Astrocyte (in vitro differentiated cells and primary cell): ENCODE measurements around the gene TAAR1. TPM values are rescaled to one million over a fixed set of nuclear protein-coding genes. Genes with fewer than 3 reads are reported as not detected.

Experiments used
- DNase-seq: peaks from one replicate; pipeline ENCODE4 v3.0.0-alpha.2; 2010; ENCODE audit warnings: low read depth
- FAIRE-seq: peaks from 2 replicates; lab custom pipeline; 2011; peaks lifted over from hg19 to GRCh38; lab: Jason Lieb, UNC
- H2AFZ ChIP-seq: 2 replicates; pipeline ENCODE4 v1.6.0; 2012; ENCODE audit warnings: low read depth, low read length, inconsistent platforms
- H3K27ac ChIP-seq: 2 replicates; pipeline ENCODE4 v1.5.1; 2011; ENCODE audit warnings: low read depth, low read length, inconsistent platforms
- H3K27me3 ChIP-seq: 2 replicates; pipeline ENCODE4 v1.6.0; 2011; ENCODE audit warnings: low read length, inconsistent platforms; ENCODE audit not compliant: insufficient read depth
- H3K36me3 ChIP-seq: 2 replicates; pipeline ENCODE4 v1.5.1; 2011; ENCODE audit warnings: low read length, inconsistent platforms; ENCODE audit not compliant: insufficient read depth
- H3K4me1 ChIP-seq: 2 replicates; pipeline ENCODE4 v1.5.1; 2011; ENCODE audit warnings: low read length, inconsistent platforms; ENCODE audit not compliant: insufficient read depth
- H3K4me2 ChIP-seq: 2 replicates; pipeline ENCODE4 v1.6.0; 2012; ENCODE audit warnings: low read length, inconsistent platforms
- H3K4me3 ChIP-seq: 2 replicates; pipeline ENCODE4 v1.5.1; 2011; ENCODE audit warnings: low read depth, mild to moderate bottlenecking, low read length, inconsistent platforms; ENCODE audit not compliant: insufficient read depth
- H3K79me2 ChIP-seq: 2 replicates; pipeline ENCODE4 v1.6.0; 2012; ENCODE audit warnings: mild to moderate bottlenecking, low read length, inconsistent platforms; ENCODE audit not compliant: insufficient read depth
- H3K9ac ChIP-seq: 2 replicates; pipeline ENCODE4 v1.6.0; 2012; ENCODE audit warnings: mild to moderate bottlenecking, low read length, inconsistent platforms
- H3K9me3 ChIP-seq: 2 replicates; pipeline ENCODE4 v1.5.1; 2012; ENCODE audit warnings: low read depth, mild to moderate bottlenecking, low read length, inconsistent platforms; ENCODE audit not compliant: insufficient read depth
- H4K20me1 ChIP-seq: 2 replicates; pipeline ENCODE4 v1.6.0; 2012; ENCODE audit warnings: low read length, inconsistent platforms; ENCODE audit not compliant: insufficient read depth
- H3K27ac Mint-ChIP-seq: one replicate; pipeline ENCODE4 v1.8.0; 2021; ENCODE audit warnings: mild to moderate bottlenecking, mixed read lengths; ENCODE audit not compliant: unreplicated experiment
- H3K27me3 Mint-ChIP-seq: one replicate; pipeline ENCODE4 v1.8.0; 2021; ENCODE audit warnings: low read depth, mixed read lengths; ENCODE audit not compliant: unreplicated experiment
- H3K36me3 Mint-ChIP-seq: one replicate; pipeline ENCODE4 v1.8.0; 2021; ENCODE audit warnings: low read depth, mixed read lengths; ENCODE audit not compliant: unreplicated experiment
- H3K4me1 Mint-ChIP-seq: one replicate; pipeline ENCODE4 v1.8.0; 2021; ENCODE audit warnings: low read depth, mixed read lengths; ENCODE audit not compliant: unreplicated experiment
- H3K4me3 Mint-ChIP-seq: one replicate; pipeline ENCODE4 v1.8.0; 2021; ENCODE audit warnings: mild to moderate bottlenecking, moderate library complexity, mixed read lengths; ENCODE audit not compliant: unreplicated experiment
- H3K9me3 Mint-ChIP-seq: one replicate; pipeline ENCODE4 v1.8.0; 2021; ENCODE audit warnings: mild to moderate bottlenecking, mixed read lengths; ENCODE audit not compliant: unreplicated experiment
- CTCF ChIP-seq: IDR thresholded peaks from 2 replicates; pipeline ENCODE4 v1.5.1; 2011; ENCODE audit warnings: low read depth, mild to moderate bottlenecking, inconsistent platforms, low read length, moderate library complexity; ENCODE audit not compliant: insufficient read depth
- EZH2 ChIP-seq: IDR thresholded peaks from 2 replicates; pipeline ENCODE4 v1.6.1; 2012; ENCODE audit warnings: mild to moderate bottlenecking, low read length, inconsistent platforms; ENCODE audit not compliant: insufficient read depth
- total RNA-seq: library from RNA; stranded (reverse); gene quantifications from 2 replicates; pipeline ENCODE4 v1.2.1, GENCODE V29; 2021

TAAR1 gene
- total RNA-seq, 1 donor from 2014 or later: not detected

- Mint-ChIP-seq H3K4me1 (peaks cover 2% of the 10 kb centered on the region), H3K27ac (no peak overlapping the region), H3K27me3 (no peaks in the 10 kb centered on the region), H3K4me3 (no peak overlapping the region), H3K9me3 (no peaks in the 10 kb centered on the region), H3K36me3 (no peaks in the 10 kb centered on the region)
- no peak overlapping the region for H2AFZ ChIP-seq
- H3K79me2 ChIP-seq: no peaks in the 10 kb centered on the region
- no peaks in the 10 kb centered on the region for H3K27me3 ChIP-seq
- no peak overlapping the region for H3K4me3 ChIP-seq
- no peak overlapping the region for H3K9ac ChIP-seq
- H3K9me3 ChIP-seq: no peaks in the 10 kb centered on the region
- no peaks in the 10 kb centered on the region for H4K20me1 ChIP-seq
- no peaks in the 10 kb centered on the region for H3K4me1 ChIP-seq
- H3K4me2 ChIP-seq: no peak overlapping the region
- H3K27ac ChIP-seq: no peak overlapping the region
- no peaks in the 10 kb centered on the region for H3K36me3 ChIP-seq
- no peak for FAIRE-seq
- DNase-seq: no peak
- TF ChIP-seq EZH2: no peak
- no peak for TF ChIP-seq CTCF
Measured at GRCh38 chr6:132675002-132675401, 16.0 kb upstream of the TAAR1 start.

DNA sequence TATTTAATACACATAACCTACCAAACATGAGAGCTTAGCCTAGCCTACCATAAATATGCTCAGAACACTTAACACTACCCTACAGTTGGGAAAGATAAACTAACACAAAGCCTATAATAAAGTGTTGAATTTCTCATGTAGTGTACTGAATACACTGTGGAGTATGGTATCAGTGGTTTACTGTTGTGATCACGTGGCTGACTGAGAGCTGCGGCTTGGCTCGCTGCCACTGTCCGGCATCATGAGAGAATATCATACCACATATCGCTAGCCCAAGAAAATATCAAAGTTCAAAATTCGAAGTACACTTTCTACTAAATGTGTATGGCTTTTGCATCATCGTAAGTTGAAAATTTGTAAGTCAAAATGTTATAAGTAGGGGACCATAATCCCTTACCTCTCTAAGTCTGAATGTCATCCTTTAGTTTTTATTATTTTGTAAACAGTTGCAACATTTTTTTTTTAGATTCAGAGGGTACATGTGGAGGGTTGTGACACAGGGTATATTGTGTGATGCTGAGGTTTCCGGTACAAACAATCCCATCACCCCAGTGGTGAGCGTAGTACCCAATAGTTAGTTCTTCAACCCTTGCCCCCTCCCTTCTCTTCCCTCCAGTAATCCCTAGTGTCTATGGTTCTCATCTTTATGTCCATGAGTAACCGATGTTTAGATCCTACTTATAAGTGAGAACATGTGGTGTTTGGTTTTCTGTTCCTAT, 14.6 kb upstream of the TAAR1 start:
- DNase-seq (no peak), FAIRE-seq (no peak)
- Histone ChIP-seq H2AFZ (no peak overlapping the region), H3K9ac (no peak overlapping the region), H3K27me3 (no peaks in the 10 kb centered on the region), H3K9me3 (no peaks in the 10 kb centered on the region), H3K36me3 (no peaks in the 10 kb centered on the region), H4K20me1 (no peaks in the 10 kb centered on the region), H3K27ac (no peak overlapping the region), H3K79me2 (no peaks in the 10 kb centered on the region), H3K4me3 (no peak overlapping the region), H3K4me1 (no peaks in the 10 kb centered on the region), H3K4me2 (no peak overlapping the region)
- Mint-ChIP-seq H3K27me3 (no peaks in the 10 kb centered on the region), H3K27ac (no peak overlapping the region), H3K4me1 (no peaks in the 10 kb centered on the region), H3K9me3 (no peaks in the 10 kb centered on the region), H3K4me3 (no peak overlapping the region), H3K36me3 (no peaks in the 10 kb centered on the region)
- TF ChIP-seq CTCF: no peak
- no peak for TF ChIP-seq EZH2

DNA sequence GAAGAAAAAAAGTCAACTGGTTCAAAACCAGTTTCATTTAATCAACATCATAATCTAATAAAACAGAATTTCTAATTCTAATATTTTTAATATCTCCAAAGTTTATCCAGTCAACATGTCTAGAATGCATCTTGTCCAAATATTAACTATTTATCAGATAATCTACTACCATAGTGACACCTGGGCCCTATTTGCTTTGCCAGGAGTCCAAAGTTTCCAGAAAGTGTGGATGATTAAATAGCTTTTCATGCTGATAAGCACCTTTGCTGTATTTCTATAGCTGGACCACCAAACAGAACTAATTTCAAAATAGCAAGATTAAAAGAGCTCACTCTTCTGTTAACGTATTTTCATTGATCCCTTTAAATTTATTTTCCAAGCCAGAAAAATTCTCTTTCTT, 12.3 kb upstream of the TAAR1 start:
- Histone ChIP-seq H2AFZ (no peak overlapping the region), H3K27me3 (peaks cover 2% of the 10 kb centered on the region), H3K4me1 (no peaks in the 10 kb centered on the region), H3K27ac (no peak overlapping the region), H3K4me2 (no peak overlapping the region), H3K79me2 (no peaks in the 10 kb centered on the region), H3K36me3 (no peaks in the 10 kb centered on the region), H3K4me3 (no peak overlapping the region), H3K9ac (no peak overlapping the region), H3K9me3 (no peaks in the 10 kb centered on the region), H4K20me1 (no peaks in the 10 kb centered on the region)
- FAIRE-seq (no peak), DNase-seq (no peak)
- Mint-ChIP-seq H3K9me3 (no peaks in the 10 kb centered on the region), H3K4me3 (no peak overlapping the region), H3K4me1 (no peaks in the 10 kb centered on the region), H3K27me3 (no peaks in the 10 kb centered on the region), H3K27ac (no peak overlapping the region), H3K36me3 (no peaks in the 10 kb centered on the region)
- TF ChIP-seq CTCF (no peak), EZH2 (no peak)
